ENCODE measurements around the gene ETV6. TPM values are rescaled to one million over a fixed set of nuclear protein-coding genes. Genes with fewer than 3 reads are reported as not detected.

ETV6 gene
- total and polyA plus RNA-seq, 9 of the 15 experiments (the other 6 are each of a cell fraction or from before 2014, with no cell fraction given): 0.81 to 12.7 (median 4.1) TPM

GRCh38 chr12:11798856-11799501, 149.5 kb downstream of the ETV6 start (continued):
- no peak for TF ChIP-seq CUX1 (CRISPR knock-in tag; IDR thresholded peaks at IDR 0.05)
- no peak for TF ChIP-seq ZNF318 (IDR thresholded peaks at IDR 0.05; ENCODE audit: borderline replicate concordance in 1 of 2, low read depth in 1 of 2)
- TF ChIP-seq SREBF2 (CRISPR knock-in tag; IDR thresholded peaks at IDR 0.05): no peak
- no peak for TF ChIP-seq ZNF408 (CRISPR knock-in tag; IDR thresholded peaks at IDR 0.05; ENCODE audit: low read depth)
- no peak for TF ChIP-seq HMGN3 (IDR thresholded peaks at IDR 0.05; ENCODE audit: borderline replicate concordance, extremely low read depth, insufficient read length, low read depth, low read length)
- TF ChIP-seq TAF9B (IDR thresholded peaks at IDR 0.05; ENCODE audit: partially characterized antibody): no peak
- no peak for TF ChIP-seq MCM5 (IDR thresholded peaks at IDR 0.05; ENCODE audit: low read depth)
- TF ChIP-seq NKRF (IDR thresholded peaks at IDR 0.05; ENCODE audit: borderline replicate concordance): no peak
- TF ChIP-seq CCAR2 (IDR thresholded peaks at IDR 0.05; ENCODE audit: low read depth, low read length): no peak
- TF ChIP-seq ZNF212 (CRISPR knock-in tag; IDR thresholded peaks at IDR 0.05): no peak
